HCEC 1CT (cell line): Measurements from ENCODE around the gene MYBPHL.
A peak's percentile ranks its signal among the peaks of the same experiment; 100 is the strongest.

ENCODE experiments used
- DNase-seq: peaks from one replicate; pipeline ENCODE4 v3.0.0-alpha.2; 2017

The MYBPHL gene

GRCh38 chr1:109263597-109264378 is 43.0 kb downstream of the MYBPHL start:
- DNase-seq: peak; percentile 74

- no peak for DNase-seq
These were observed 43.6 kb downstream of the MYBPHL start for GRCh38 chr1:109263234-109263596.

- no peak for DNase-seq
These were observed 44.4 kb downstream of the MYBPHL start for GRCh38 chr1:109262231-109263055.

GRCh38 chr1:109261578-109261977 is 45.2 kb downstream of the MYBPHL start:
- DNase-seq: no peak

- no peak for DNase-seq
These were observed 45.8 kb downstream of the MYBPHL start for GRCh38 chr1:109261006-109261405.

- DNase-seq: no peak
These were observed 46.9 kb downstream of the MYBPHL start for GRCh38 chr1:109259674-109260557.

GRCh38 chr1:109258481-109259466 is 48.0 kb downstream of the MYBPHL start:
- no peak for DNase-seq

GRCh38 chr1:109257682-109258421 is 49.0 kb downstream of the MYBPHL start:
- no peak for DNase-seq

- no peak for DNase-seq
These were observed 49.7 kb downstream of the MYBPHL start for GRCh38 chr1:109256971-109257681.

- DNase-seq: no peak
These were observed 50.7 kb downstream of the MYBPHL start for GRCh38 chr1:109256085-109256484.

GRCh38 chr1:109255678-109256077 is 51.1 kb downstream of the MYBPHL start:
- DNase-seq: no peak

- no peak for DNase-seq
These were observed 51.6 kb downstream of the MYBPHL start for GRCh38 chr1:109255097-109255651.

GRCh38 chr1:109254621-109255096 is 52.2 kb downstream of the MYBPHL start:
- no peak for DNase-seq

- DNase-seq: no peak
These were observed 52.8 kb downstream of the MYBPHL start for GRCh38 chr1:109253803-109254620.

- DNase-seq: no peak
These were observed 53.7 kb downstream of the MYBPHL start for GRCh38 chr1:109252893-109253802.

- DNase-seq: no peak
These were observed 54.5 kb downstream of the MYBPHL start for GRCh38 chr1:109252167-109252892.
